Mesodermal cell (in vitro differentiated cells): Measurements from ENCODE around the gene ZNF598.
"Not testable (repeated sequence)": the region's sequence is repeated elsewhere in the genome, so short reads cannot be mapped to it uniquely, and the experiment has no call there.

Experiments used
- H3K27ac ChIP-seq: 2 replicates; pipeline ENCODE4 v1.7.0; 2013; ENCODE audit warnings: mild to moderate bottlenecking, low read depth, low read length, moderate library complexity; ENCODE audit not compliant: severe bottlenecking
- H3K36me3 ChIP-seq: 2 replicates; pipeline ENCODE4 v1.7.1; 2013; ENCODE audit warnings: mild to moderate bottlenecking, low read length, moderate library complexity; ENCODE audit not compliant: control insufficient read depth, insufficient read depth
- H3K4me1 ChIP-seq: one replicate; pipeline ENCODE4 v1.7.1; 2013; ENCODE audit warnings: mild to moderate bottlenecking, low read length; ENCODE audit not compliant: insufficient read depth, control insufficient read depth, poor library complexity, severe bottlenecking
- H3K4me3 ChIP-seq: 2 replicates; pipeline ENCODE4 v1.7.0; 2013; ENCODE audit warnings: low read length, control low read depth, mild to moderate bottlenecking; ENCODE audit not compliant: insufficient read depth, poor library complexity, severe bottlenecking; ENCODE audit errors: extremely low read depth
- H3K9me3 ChIP-seq: 2 replicates; pipeline ENCODE4 v1.7.1; 2013; ENCODE audit warnings: mild to moderate bottlenecking, low read length, moderate library complexity; ENCODE audit not compliant: control insufficient read depth
- WGBS, 2 experiments: methylation state at CpG; one replicate each; pipeline ENCODE4 v1.1.5; 2013; ENCODE audit warnings: missing lambda C conversion rate in 2 of 2; ENCODE audit not compliant: insufficient coverage in 2 of 2; 5-methylcytosine and 5-hydroxymethylcytosine counted together

ZNF598 gene

GRCh38 chr16:1960665-1961630 lies 48.7 kb downstream of the ZNF598 start:
- peaks cover 28% of the 10 kb centered on the region for H3K4me1 ChIP-seq
- H3K27ac ChIP-seq: peak overlapping the region; percentile 18
- 52 to 62% methylated on average over 14 to 18 of the region's 20 CpGs for WGBS, 2 experiments
- peaks cover 28% of the 10 kb centered on the region for H3K36me3 ChIP-seq
- no peaks in the 10 kb centered on the region for H3K9me3 ChIP-seq
- H3K4me3 ChIP-seq: peak overlapping the region; percentile 90

DNA sequence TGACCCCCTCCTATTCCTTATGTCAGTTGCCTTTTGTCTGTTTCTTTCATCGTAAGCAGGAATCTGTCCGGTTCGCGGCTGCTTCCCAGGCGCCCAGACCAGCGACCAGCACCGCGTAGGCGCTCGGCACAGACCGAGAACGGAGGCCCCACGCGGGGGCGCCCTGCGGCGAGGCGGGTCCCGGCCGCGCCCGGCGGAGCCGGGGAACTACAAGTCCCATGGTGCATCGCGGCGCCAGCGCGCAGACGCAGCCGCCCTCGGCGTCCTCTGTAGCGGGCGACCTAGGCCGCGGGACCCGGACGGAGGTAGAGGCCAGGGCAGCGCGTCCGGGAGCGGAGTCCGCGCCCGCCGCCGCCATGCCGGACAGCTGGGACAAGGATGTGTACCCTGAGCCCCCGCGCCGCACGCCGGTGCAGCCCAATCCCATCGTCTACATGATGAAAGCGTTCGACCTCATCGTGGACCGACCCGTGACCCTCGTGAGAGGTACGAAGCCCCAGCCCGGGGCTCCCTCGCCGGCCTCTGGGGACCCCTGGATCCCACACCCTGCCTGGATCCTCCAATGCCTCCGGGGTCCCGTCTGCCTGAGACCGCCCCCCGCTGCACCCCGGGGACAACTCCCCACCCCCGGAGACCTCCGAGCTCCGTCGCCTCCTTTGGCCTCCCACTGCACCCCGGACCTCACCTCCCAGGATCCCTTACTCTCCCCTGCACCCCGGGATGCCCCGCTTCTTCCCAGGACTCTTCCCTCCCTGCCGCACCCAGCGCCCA lies 50.2 kb downstream of the ZNF598 start, which contains the start of gene NDUFB10:
NDUFB10 (plus strand) TSS at position 270 of the 771 bp plus-strand sequence; CDS start at position 357, 87 bp downstream.
- peak within 1 kb of the TSS; percentile 18 for H3K27ac ChIP-seq
- H3K4me3 ChIP-seq: peak within 1 kb of the TSS; percentile 90
- peaks cover 28% of the 10 kb centered on the region for H3K36me3 ChIP-seq
- WGBS, 2 experiments: 0% methylated on average over 67 to 70 of the region's 79 CpGs
- H3K9me3 ChIP-seq: no peaks in the 10 kb centered on the region
- H3K4me1 ChIP-seq: peaks cover 24% of the 10 kb centered on the region

DNA sequence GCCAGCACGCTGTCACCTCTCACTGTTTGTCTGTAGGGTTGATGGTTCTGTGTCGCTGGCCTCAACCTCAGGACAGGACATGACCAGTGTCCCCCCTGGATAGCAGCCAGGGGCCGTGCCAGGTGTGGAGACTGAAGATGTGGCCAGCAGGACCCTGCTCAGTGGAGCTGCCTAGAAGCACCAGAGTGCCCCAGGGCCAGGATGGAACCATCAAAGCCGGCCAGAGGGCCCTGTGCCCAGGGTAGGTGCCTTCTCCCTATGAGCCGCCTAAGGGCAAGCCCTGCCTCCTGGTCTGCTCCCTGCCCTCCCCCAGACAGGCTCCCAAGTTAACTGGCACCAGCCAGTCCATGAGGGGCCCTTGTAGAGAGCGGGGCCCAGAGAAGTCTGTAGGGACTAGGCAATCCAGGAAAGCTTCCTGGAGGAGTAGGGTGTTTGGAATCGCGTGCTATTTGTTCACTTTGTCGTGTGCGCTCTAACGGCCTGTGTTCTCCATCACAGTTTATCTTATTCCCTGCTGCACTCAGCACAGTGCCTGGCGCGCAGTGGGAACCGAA lies 50.8 kb downstream of the ZNF598 start:
- Histone ChIP-seq H3K9me3 (no peaks in the 10 kb centered on the region), H3K4me1 (peaks cover 24% of the 10 kb centered on the region), H3K36me3 (peaks cover 25% of the 10 kb centered on the region), H3K4me3 (peak overlapping the region; percentile 90), H3K27ac (no peak overlapping the region)
- WGBS, 2 experiments: 61 to 63% methylated on average over 9 to 14 of the region's 14 CpGs

- not testable (repeated sequence) for H3K27ac ChIP-seq, H3K9me3 ChIP-seq, H3K4me3 ChIP-seq
- WGBS, 2 experiments: 97 to 98% methylated on average over 12 to 30 of the region's 30 CpGs
- peaks cover 18% of the 10 kb centered on the region for H3K4me1 ChIP-seq
- H3K36me3 ChIP-seq: peaks cover 18% of the 10 kb centered on the region
Measured at GRCh38 chr16:1958143-1958491, 51.5 kb downstream of the ZNF598 start.

- H3K9me3 ChIP-seq, H3K4me3 ChIP-seq, H3K27ac ChIP-seq: not testable (repeated sequence)
- WGBS, 2 experiments: 93 to 96% methylated on average over 17 to 19 of the region's 22 CpGs
- Histone ChIP-seq H3K36me3 (peaks cover 13% of the 10 kb centered on the region), H3K4me1 (peaks cover 13% of the 10 kb centered on the region)
Measured at GRCh38 chr16:1957434-1958142, 52.0 kb downstream of the ZNF598 start.

DNA sequence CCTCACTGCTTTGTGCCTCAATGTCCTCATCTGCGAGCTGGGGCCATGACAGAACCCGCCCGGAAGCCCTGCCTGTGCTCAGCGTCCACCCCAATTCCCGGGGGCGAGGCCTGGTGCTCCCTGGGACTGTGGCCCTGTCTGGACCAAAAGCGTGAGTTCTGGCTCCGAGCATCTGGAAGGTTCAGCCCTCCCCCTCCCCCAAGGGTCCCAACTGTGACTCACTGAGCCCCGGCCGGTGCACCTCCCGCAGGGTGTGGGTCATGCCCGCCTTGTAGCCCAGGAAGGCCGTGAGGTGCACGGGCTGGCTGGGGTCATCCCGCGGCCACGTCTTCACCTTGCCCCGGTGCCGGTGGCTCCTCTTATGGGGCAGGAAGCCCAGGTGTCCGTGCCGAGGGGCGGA lies 55.9 kb downstream of the ZNF598 start:
- Histone ChIP-seq H3K9me3 (no peaks in the 10 kb centered on the region), H3K27ac (no peak overlapping the region), H3K36me3 (no peaks in the 10 kb centered on the region), H3K4me3 (no peak overlapping the region), H3K4me1 (no peaks in the 10 kb centered on the region)
- WGBS, 2 experiments: 91 to 94% methylated on average over 21 to 22 of the region's 22 CpGs

DNA sequence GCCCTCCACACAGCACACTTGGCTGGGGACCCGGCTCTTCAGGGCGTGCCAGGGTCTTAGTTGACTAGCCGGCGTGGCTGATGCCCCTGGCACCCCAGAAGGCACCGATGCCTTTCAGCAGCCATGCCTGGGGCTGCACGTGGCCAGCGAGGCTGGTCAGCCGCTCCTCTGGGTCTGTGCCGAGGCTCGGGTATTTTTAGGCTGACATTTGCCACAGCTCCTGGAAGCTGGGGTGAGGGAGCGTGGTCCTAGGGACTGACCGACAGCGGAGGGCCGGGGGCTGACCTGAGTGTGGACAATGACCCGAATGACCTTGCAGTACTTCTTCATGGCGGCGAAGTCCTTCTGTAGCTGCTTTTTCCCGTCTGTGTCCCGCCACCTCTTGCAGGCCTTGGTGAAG lies 59.1 kb downstream of the ZNF598 start:
- Histone ChIP-seq H3K36me3 (no peaks in the 10 kb centered on the region), H3K4me3 (no peak overlapping the region), H3K9me3 (no peaks in the 10 kb centered on the region), H3K27ac (no peak overlapping the region), H3K4me1 (no peaks in the 10 kb centered on the region)
- 93% methylated on average over 17 to 19 of the region's 19 CpGs for WGBS, 2 experiments

DNA sequence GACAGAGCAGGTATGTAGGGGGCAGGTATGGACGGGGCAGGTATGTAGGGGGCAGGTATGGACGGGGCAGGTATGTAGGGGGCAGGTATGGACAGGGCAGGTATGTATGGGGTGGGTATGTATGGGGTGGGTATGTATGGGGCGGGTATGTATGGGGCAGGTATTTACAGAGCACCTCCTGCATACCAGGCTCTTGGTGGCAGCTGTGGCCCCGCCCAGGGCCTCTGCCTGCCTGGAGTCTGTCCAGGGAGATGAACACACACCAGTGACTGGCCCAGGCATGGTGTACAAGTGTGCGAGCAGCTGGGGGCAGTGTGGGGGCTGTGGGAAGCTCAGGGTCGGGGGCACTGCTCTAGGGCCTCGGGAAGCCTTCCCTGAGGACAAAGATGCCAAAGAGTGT lies 59.6 kb downstream of the ZNF598 start:
- no peaks in the 10 kb centered on the region for H3K36me3 ChIP-seq
- WGBS, 2 experiments: 81 to 89% methylated on average over 4 of the region's 7 CpGs

GRCh38 chr16:1949507-1949906 lies 60.1 kb downstream of the ZNF598 start:
- WGBS, 2 experiments: 97 to 100% methylated on average over 3 to 8 of the region's 11 CpGs
- Histone ChIP-seq H3K36me3 (no peaks in the 10 kb centered on the region), H3K4me3 (no peak overlapping the region), H3K4me1 (no peaks in the 10 kb centered on the region), H3K27ac (no peak overlapping the region), H3K9me3 (no peaks in the 10 kb centered on the region)

More for the DNA sequence above, 59.6 kb downstream of the ZNF598 start:
- H3K27ac ChIP-seq: no peak overlapping the region
- no peak overlapping the region for H3K4me3 ChIP-seq
- H3K9me3 ChIP-seq: no peaks in the 10 kb centered on the region
- H3K4me1 ChIP-seq: no peaks in the 10 kb centered on the region
